Keratinocyte (primary cell): ENCODE results near the gene BMP8B. TPM values are rescaled to one million over a fixed set of nuclear protein-coding genes. Genes with fewer than 3 reads are reported as not detected.
"Not testable (repeated sequence)": the region's sequence is repeated elsewhere in the genome, so short reads cannot be mapped to it uniquely, and the experiment has no call there.

Experiments used
- DNase-seq: peaks from one replicate; pipeline ENCODE4 v3.0.0-alpha.2; 2011; ENCODE audit warnings: low read depth, missing footprints, low spot score
- FAIRE-seq: peaks from 2 replicates; lab custom pipeline; 2011; peaks lifted over from hg19 to GRCh38; lab: Jason Lieb, UNC
- H2AFZ ChIP-seq: 2 replicates; pipeline ENCODE4 v1.6.0; 2012; ENCODE audit warnings: low read length, control low read depth, inconsistent platforms; ENCODE audit not compliant: control insufficient read depth
- H3K27ac ChIP-seq: 2 replicates; pipeline ENCODE4 v1.5.1; 2011; ENCODE audit warnings: low read length; ENCODE audit not compliant: control insufficient read depth, insufficient read depth
- H3K27me3 ChIP-seq: 3 replicates; pipeline ENCODE4 v1.6.0; 2011; ENCODE audit warnings: low read length; ENCODE audit not compliant: control insufficient read depth, insufficient read depth; ENCODE audit errors: extremely low read depth
- H3K36me3 ChIP-seq, 2 experiments: 2 replicates in 1 of 2; 3 replicates in 1 of 2; pipeline ENCODE4 v1.5.1; 2011; ENCODE audit warnings: low read length in 2 of 2, mild to moderate bottlenecking in 1 of 2; ENCODE audit not compliant: control insufficient read depth in 2 of 2, insufficient read depth in 2 of 2; ENCODE audit errors: extremely low read depth in 1 of 2
- H3K4me1 ChIP-seq: 3 replicates; pipeline ENCODE4 v1.5.1; 2011; ENCODE audit warnings: low read length; ENCODE audit not compliant: control insufficient read depth, insufficient read depth; ENCODE audit errors: extremely low read depth
- H3K4me2 ChIP-seq: 3 replicates; pipeline ENCODE4 v1.6.0; 2011; ENCODE audit warnings: low read depth, low read length; ENCODE audit not compliant: control insufficient read depth, insufficient read depth; ENCODE audit errors: extremely low read depth
- H3K4me3 ChIP-seq, 3 experiments: fragments of 200-600 bp in 1 of 3; sonication (generic) in 1 of 3; 2 replicates in 2 of 3; 3 replicates in 1 of 3; pipeline ENCODE4 v1.5.1; 2011 to 2016; ENCODE audit warnings: low read length in 3 of 3, mild to moderate bottlenecking in 3 of 3, control low read depth in 2 of 3, inconsistent platforms in 1 of 3, low read depth in 1 of 3, mixed read lengths in 1 of 3, mixed run types in 1 of 3, moderate library complexity in 1 of 3; ENCODE audit not compliant: control insufficient read depth in 2 of 3, insufficient read depth in 2 of 3; ENCODE audit errors: extremely low read depth in 1 of 3
- H3K79me2 ChIP-seq: 2 replicates; pipeline ENCODE4 v1.6.0; 2012; ENCODE audit warnings: low read length; ENCODE audit not compliant: control insufficient read depth, insufficient read depth
- H3K9ac ChIP-seq: 3 replicates; pipeline ENCODE4 v1.6.0; 2011; ENCODE audit warnings: low read length; ENCODE audit not compliant: control insufficient read depth, insufficient read depth; ENCODE audit errors: extremely low read depth
- H3K9me1 ChIP-seq: 3 replicates; pipeline ENCODE4 v1.6.0; 2011; ENCODE audit warnings: low read length; ENCODE audit not compliant: control insufficient read depth, insufficient read depth; ENCODE audit errors: extremely low read depth
- H3K9me3 ChIP-seq: 2 replicates; pipeline ENCODE4 v1.5.1; 2012; ENCODE audit warnings: low read depth, low read length; ENCODE audit not compliant: control insufficient read depth
- H4K20me1 ChIP-seq: 3 replicates; pipeline ENCODE4 v1.6.0; 2011; ENCODE audit warnings: low read length; ENCODE audit not compliant: control insufficient read depth, insufficient read depth; ENCODE audit errors: extremely low read depth
- CTCF ChIP-seq, 3 experiments: IDR thresholded peaks in 1 of 3; conservative IDR thresholded peaks in 1 of 3; optimal IDR thresholded peaks in 1 of 3; 2 replicates in 2 of 3; 3 replicates in 1 of 3; pipeline versions ENCODE3 to v1.5.1; 2011; ENCODE audit warnings: low read length in 3 of 3, mild to moderate bottlenecking in 3 of 3, moderate library complexity in 2 of 3, control low read depth in 1 of 3, inconsistent platforms in 1 of 3; ENCODE audit not compliant: insufficient read depth in 2 of 3; ENCODE audit errors: extremely low read depth in 1 of 3
- EZH2 ChIP-seq: IDR thresholded peaks from one replicate; pipeline ENCODE4 v1.6.1; 2012; ENCODE audit warnings: inconsistent platforms, mild to moderate bottlenecking, low read length, moderate library complexity
- dilution Hi-C: fragments of 300-500 bp; cut with MboI; formaldehyde crosslinking; loops from one replicate; pipeline ENCODE4 v1.7.0; 2020; ENCODE audit warnings: low sequenced_read_pairs; ENCODE audit not compliant: extremely low pct_ligation_motif_present
- polyA plus RNA-seq, 5 experiments: library from polyadenylated mRNA; depleted of rRNA in 3 of 5; stranded (reverse) in 3 of 5; stranded (forward) in 1 of 5; unstranded in 1 of 5; fragments of >200 nt; gene quantifications; 1 replicate in 1 of 5; 2 replicates in 3 of 5; 3 replicates in 1 of 5; pipeline versions ENCODE4 v1.2.1 to v1.2.3, GENCODE V29; 2011 to 2012; ENCODE audit warnings: missing spikeins in 2 of 5, low read depth in 1 of 5, low replicate concordance in 1 of 5

The BMP8B gene
- polyA plus RNA-seq, 1 donor (not counting 4 experiments of a cell fraction or from before 2014, with no cell fraction given) = 0.04 TPM

DNA sequence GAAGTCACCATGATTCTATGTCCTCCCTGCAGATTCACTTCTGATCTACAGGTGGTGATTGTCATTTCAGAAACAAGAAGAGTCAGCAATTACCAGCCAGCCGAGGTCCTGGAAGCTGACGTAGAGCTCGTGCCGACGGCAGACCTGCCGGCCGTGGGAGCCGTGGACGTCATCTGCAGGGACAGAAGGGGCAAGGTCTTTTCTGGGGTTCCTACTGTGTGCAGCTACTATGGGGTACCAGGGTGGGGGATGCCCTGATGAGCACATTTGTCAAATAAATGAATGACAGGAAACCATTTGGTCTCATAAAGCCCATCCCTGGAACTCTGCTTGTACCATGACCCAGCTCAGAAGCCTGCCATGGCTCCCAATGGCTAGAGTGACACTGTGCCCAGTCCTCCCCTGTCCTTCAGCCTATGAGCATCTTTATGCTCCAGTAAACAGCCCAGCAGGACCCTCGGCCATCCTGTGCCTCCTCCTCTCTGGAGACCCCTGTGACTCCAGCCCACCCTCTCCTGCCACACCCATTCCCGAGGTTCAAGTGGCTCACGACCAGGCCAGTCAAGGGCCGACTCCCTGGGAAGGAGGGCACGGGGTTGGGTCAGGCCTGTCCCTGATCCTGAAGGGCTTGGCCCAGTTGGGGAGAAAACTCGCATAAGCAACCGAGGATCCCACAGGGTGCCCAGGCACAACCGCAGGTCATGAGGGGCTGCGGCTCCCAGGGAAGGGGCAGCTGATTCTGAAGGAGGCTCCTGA, 24.9 kb downstream of the BMP8B start:
- dilution Hi-C loops, H2AFZ ChIP-seq, FAIRE-seq: not testable (repeated sequence)

DNA sequence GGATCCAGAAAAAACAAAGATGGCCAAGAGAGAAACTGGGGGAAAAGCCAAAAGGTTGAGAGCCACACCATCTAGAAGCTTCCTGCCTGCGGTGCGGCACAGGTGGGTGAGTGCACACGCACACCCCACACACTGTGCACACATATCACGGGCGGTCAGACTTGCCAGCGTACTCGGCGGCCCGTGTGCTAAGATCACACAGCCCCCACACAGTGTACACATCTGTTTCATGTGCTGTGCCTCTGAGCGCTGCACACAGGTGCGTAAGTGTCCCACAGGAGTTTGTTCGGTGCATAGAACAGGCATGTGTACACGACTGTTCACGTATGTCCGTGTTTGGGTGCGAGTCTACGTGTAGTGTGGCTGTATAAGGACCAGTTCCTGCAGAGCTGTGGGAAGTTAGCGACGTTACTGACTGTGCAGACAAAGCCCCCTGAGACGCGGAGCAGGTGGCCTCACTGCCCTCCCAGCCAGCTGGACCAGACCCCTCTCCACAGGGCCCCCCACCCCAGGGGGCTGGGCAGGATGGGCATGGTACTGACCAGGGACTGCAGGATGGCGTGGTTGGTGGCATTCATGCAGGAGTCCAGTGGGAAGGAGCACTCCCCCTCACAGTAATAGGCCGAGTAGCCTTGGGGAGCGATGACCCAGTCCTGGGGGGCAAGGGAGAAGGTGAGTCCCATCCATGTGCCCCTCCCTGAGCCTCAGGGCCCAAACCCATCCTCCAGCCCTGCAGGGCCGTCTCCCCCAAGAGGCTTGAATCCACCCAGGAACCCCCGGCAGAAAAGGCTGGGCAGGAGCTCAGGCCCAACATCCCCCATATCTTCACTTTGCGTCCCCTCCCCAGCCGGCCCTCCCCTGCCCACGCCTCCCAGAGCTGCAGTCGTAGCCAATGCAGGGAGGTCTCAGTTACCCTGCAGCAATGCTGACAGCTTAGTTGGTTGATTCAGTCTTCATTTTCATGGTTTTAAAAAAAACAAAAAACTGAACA, 25.8 kb downstream of the BMP8B start:
- H3K27ac ChIP-seq = no peak overlapping the region
- H2AFZ ChIP-seq = no peak overlapping the region
- no peak overlapping the region for H3K9ac ChIP-seq
- no peaks in the 10 kb centered on the region for H4K20me1 ChIP-seq
- dilution Hi-C loops = no loop called here
- H3K4me3 ChIP-seq = no peak overlapping the region
- no peaks in the 10 kb centered on the region for H3K9me1 ChIP-seq
- H3K4me2 ChIP-seq = no peak overlapping the region
- no peaks in the 10 kb centered on the region for H3K4me1 ChIP-seq
- H3K27me3 ChIP-seq = no peaks in the 10 kb centered on the region
- FAIRE-seq (no peak), DNase-seq (no peak)
- no peaks in the 10 kb centered on the region for H3K9me3 ChIP-seq
- peaks cover 1 to 2% of the 10 kb centered on the region in 2 experiments for H3K36me3 ChIP-seq
- no peak for TF ChIP-seq CTCF (optimal IDR thresholded peaks at IDR 0.05 in 1 of 3, IDR thresholded peaks at IDR 0.05 in 1 of 3, conservative IDR thresholded peaks at IDR 0.05 in 1 of 3; ENCODE audit: extremely low read depth in 1 of 3, insufficient read depth in 2 of 3, low read length in 3 of 3)
- no peak for TF ChIP-seq EZH2
- H3K79me2 ChIP-seq = no peaks in the 10 kb centered on the region

More for the DNA sequence above, 24.9 kb downstream of the BMP8B start:
- H4K20me1 ChIP-seq, H3K4me2 ChIP-seq, H3K9me1 ChIP-seq, H3K9me3 ChIP-seq, H3K27ac ChIP-seq, H3K27me3 ChIP-seq, H3K9ac ChIP-seq, DNase-seq, H3K4me1 ChIP-seq, H3K4me3 ChIP-seq, H3K36me3 ChIP-seq, H3K79me2 ChIP-seq: not testable (repeated sequence)
